ENCODE data around the gene PYROXD2. TPM values are rescaled to one million over a fixed set of nuclear protein-coding genes. Genes with fewer than 3 reads are reported as not detected.

Gene PYROXD2
- total RNA-seq, 1 experiment from 2014 or later, result 8.1 TPM

GRCh38 chr10:98389398-98389797 is 25.6 kb downstream of the PYROXD2 start:
- ChIA-PET CTCF (interaction anchor here (1.0 to 2.0 kb wide), 3 partner anchors 18 to 79 kb away, joined by 3 to 6 read pairs (median 4); partner anchors contain the start of gene PYROXD2), POLR2A (no interaction called here)
- Mint-ChIP-seq H3K4me3 (no peak overlapping the region), H3K27me3 (ENCODE audit: low read depth) (no peaks in the 10 kb centered on the region), H3K9me3 (no peaks in the 10 kb centered on the region), H3K36me3 (peaks cover 5% of the 10 kb centered on the region; the same call in 1 of the 2 replicates), H3K4me1 (peaks cover 3% of the 10 kb centered on the region; the same call in 1 of the 2 replicates), H3K27ac (no peak overlapping the region)
- DNase-seq (ENCODE audit: low spot score) (no peak), ATAC-seq (no peak)
- TF ChIP-seq USF2 (CRISPR knock-in tag; IDR thresholded peaks at IDR 0.05), result no peak
- no peak for TF ChIP-seq FOXP4 (CRISPR knock-in tag; IDR thresholded peaks at IDR 0.05)
- TF ChIP-seq RELA (CRISPR knock-in tag; IDR thresholded peaks at IDR 0.05; ENCODE audit: borderline replicate concordance), result no peak
- no peak for TF ChIP-seq FOXJ3 (CRISPR knock-in tag; IDR thresholded peaks at IDR 0.05; ENCODE audit: borderline replicate concordance)
- no peak for TF ChIP-seq ZNF138 (CRISPR knock-in tag; conservative IDR thresholded peaks at IDR 0.05)
- no peak for TF ChIP-seq SP1 (CRISPR knock-in tag; conservative IDR thresholded peaks at IDR 0.05)
- TF ChIP-seq ZNF416 (CRISPR knock-in tag; IDR thresholded peaks at IDR 0.05), result no peak
- TF ChIP-seq PREB (CRISPR knock-in tag; IDR thresholded peaks at IDR 0.05; ENCODE audit: borderline replicate concordance), result no peak
- no peak for TF ChIP-seq STAT6 (CRISPR knock-in tag; conservative IDR thresholded peaks at IDR 0.05; ENCODE audit: low read depth)
- TF ChIP-seq ZSCAN18 (CRISPR knock-in tag; IDR thresholded peaks at IDR 0.05), result no peak
- TF ChIP-seq EMX1 (CRISPR knock-in tag; IDR thresholded peaks at IDR 0.05), result no peak
- TF ChIP-seq ATF2 (CRISPR knock-in tag; IDR thresholded peaks at IDR 0.05; ENCODE audit: borderline replicate concordance, low read depth), result no peak
- no peak for TF ChIP-seq ZNF263 (CRISPR knock-in tag; IDR thresholded peaks at IDR 0.05; ENCODE audit: low read depth)
- TF ChIP-seq NFYB (CRISPR knock-in tag; conservative IDR thresholded peaks at IDR 0.05; ENCODE audit: low read depth), result no peak
- TF ChIP-seq TCF7 (CRISPR knock-in tag; IDR thresholded peaks at IDR 0.05; ENCODE audit: low read depth), result no peak
- no peak for TF ChIP-seq IRF1 (CRISPR knock-in tag; IDR thresholded peaks at IDR 0.05)
- no peak for TF ChIP-seq NR2C2 (CRISPR knock-in tag; IDR thresholded peaks at IDR 0.05)
- no peak for TF ChIP-seq GRHL2 (CRISPR knock-in tag; IDR thresholded peaks at IDR 0.05; ENCODE audit: insufficient replicate concordance, severe bottlenecking)

All from WTC11 (cell line).